Head of caudate nucleus (tissue), 42 donors: ENCODE measurements around the gene GPRC5D.

Experiments used
- DNase-seq, 42 donors: peaks; one replicate each; pipeline versions ENCODE4 v3.0.0 to v3.0.0-alpha.2; 2020 to 2021; ENCODE audit warnings: mixed read lengths in 7 of 42
- intact Hi-C: fragments of 100-400 bp; cut with DNase I; formaldehyde crosslinking; loops from one replicate; pipeline ENCODE4 v1.15.0; 2022

GPRC5D gene

DNA sequence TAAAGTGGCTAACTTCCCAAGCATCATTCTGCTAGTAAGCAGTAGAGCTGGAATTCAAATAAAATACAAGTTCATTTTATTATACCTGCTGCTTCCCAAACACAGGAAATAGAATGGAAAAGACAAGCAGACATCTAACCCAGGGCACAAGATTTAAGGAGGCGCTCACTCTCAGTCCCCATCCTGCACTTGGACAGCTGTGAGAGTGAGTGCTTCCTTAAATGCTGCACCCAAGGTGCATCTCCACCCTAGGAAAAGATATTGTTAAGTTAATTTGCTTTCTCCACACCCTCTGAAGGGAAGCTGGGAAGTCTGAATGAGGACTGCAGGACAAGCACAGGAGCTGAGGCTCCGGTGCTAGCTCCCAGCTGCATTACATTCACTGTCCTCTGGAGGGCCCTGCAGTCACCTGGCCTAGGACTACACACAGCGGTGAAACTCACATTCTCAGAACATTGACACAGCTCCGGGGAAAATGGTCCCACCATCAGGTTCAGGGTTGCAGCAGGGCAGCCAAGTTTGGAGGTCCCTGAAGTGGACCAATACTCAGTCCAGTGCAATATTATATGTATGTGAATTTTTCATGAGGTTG lies 33.9 kb upstream of the GPRC5D start:
- DNase-seq: peak in 6 of 42 donors; percentile 17 to 60 (median 18)
- intact Hi-C loops: loop anchor here (10.0 kb wide), 1 partner anchor 171 kb away; the partner anchor contains the start of gene DDX47

DNA sequence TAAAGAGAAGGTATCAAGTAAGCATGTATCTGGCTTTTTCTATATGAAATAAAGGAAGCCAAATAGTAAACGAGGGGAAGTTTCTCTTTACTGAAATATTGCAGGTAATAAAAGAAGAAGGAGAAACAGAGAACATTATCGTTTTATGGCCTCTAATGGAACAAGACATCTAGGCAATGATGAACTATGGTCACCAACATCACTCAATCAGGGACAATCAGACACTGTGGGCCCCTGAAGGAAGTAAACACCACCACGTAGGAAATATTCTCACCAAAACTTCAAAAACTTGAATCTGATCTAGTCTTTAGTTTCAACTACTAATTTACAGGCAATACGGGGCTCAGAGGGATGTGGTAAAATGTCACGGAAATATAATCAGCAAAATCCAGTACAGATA lies 32.2 kb upstream of the GPRC5D start:
- intact Hi-C loops: loop anchor here (10.0 kb wide), 1 partner anchor 169 kb away; the partner anchor contains the start of gene DDX47
- no peak for DNase-seq

DNA sequence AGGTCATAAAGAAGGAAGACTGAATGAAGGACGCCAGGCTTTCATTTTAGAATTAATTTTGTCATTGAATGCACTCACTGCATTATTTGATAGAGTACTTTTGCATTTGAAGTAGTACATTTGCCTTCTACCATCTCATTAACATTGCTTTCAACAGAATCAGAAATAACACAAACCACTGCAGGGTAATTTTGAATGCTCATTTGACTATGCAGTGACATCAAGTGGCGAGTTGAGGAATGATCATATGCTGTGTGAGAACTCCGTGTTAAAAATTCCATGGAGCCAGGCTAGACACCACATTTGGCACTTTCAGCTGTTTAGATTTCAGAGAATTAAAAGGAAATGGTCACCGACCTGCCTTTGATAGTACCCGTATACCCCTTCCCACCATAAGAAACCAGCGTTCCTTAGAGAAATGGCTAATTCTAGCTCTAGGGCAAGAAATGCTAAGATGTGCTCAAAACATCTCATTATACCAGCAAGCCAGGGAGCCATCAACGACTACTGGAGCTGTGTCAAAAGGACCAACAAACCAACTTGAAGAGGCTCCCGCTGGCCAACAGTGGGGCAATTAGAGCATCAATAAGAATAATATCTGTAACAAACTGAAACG lies 31.6 kb upstream of the GPRC5D start:
- intact Hi-C loops: loop anchor here (10.0 kb wide), 1 partner anchor 169 kb away; the partner anchor contains the start of gene DDX47
- peak in 27 of 42 donors; percentile 27 to 84 (median 64) for DNase-seq

DNA sequence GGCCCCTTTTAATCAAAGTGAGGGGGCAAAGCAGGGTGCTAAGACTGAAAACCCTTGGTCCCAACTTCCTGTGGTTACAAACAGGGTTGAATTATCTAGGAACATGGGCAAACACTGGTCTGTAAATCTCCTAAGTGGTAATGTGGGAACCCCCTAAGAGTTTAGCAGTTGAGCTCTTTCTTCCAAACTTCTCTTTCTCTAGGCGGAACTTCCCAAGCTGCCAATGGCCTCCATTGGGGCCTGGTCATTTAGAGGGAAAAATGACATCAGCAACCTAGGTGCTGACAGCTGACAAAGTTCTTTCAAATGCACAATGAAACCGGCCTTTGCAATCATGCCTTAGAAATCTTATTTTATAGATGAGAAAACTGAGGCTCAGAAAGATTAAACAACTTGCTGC lies 30.4 kb upstream of the GPRC5D start:
- intact Hi-C loops: loop anchor here (10.0 kb wide), 1 partner anchor 168 kb away; the partner anchor contains the start of gene DDX47
- DNase-seq: no peak

DNA sequence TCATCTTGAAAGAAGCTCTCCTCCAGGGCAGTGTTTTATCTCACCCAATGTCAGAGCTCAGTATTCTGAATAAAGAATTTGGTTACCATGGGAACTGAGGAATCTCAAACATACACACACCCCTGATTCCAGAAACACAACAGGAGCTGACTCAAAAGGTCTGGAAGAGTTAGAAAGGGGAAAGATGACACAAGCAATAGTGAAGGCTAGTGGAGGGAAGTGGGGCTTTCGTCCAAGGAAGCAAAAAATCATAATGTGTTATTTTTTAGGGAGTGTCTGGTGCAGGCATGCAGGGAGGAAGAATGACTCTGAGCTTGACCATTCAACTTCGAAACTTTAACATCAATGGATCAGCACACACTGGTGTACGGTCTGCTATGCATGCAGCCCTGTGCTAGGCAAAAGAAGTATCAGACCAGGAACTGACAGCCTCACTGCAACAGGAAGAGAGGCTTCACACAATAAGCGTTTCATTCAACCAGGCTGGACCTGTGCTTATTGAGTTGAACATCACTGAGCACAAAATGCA lies 27.8 kb upstream of the GPRC5D start:
- intact Hi-C loops: loop anchor here (10.0 kb wide), 1 partner anchor 165 kb away; the partner anchor contains the start of gene DDX47

DNA sequence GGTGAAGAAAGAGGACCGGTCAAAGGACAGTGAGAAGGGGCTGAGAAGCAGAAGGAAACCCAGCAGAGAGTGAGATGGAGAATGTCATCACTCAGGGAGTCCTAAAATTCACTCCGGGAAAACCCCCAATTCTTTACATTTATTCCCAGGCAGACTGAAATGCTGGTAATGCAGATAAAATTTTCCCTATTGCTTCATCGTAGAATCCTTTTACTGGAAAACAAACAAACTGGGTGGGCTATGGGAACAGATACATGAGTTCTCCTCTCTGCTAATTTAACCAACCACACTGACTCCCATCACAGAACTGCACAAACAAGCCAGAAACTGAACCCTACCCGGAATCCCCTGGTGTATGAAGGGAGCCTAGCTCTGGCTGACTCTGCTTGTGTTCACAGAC lies 27.2 kb upstream of the GPRC5D start:
- intact Hi-C loops: no loop called here
- DNase-seq: no peak

More for the DNA sequence above, 27.8 kb upstream of the GPRC5D start:
- peak in 8 of 42 donors; percentile 15 to 53 (median 30) for DNase-seq

DNA sequence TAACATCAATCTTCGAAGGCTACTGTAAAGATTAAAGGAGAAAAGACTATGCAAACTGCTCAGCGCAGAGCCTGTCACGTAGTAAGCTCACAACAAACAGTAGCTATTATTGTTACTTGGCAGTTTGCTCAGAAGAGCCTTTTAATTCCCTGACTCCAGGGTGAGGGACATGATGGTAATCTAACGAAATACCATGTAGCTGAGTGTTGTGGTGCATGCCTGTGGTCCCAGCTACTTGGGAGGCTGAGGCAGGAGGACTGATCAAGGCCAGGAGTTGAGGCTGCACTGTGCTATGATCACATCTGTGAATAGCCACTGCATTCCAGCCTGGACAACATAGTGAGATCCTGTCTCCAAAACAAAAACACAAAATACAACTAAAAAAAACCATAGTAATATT lies 25.3 kb upstream of the GPRC5D start:
- intact Hi-C loops: no loop called here
- DNase-seq: no peak

DNA sequence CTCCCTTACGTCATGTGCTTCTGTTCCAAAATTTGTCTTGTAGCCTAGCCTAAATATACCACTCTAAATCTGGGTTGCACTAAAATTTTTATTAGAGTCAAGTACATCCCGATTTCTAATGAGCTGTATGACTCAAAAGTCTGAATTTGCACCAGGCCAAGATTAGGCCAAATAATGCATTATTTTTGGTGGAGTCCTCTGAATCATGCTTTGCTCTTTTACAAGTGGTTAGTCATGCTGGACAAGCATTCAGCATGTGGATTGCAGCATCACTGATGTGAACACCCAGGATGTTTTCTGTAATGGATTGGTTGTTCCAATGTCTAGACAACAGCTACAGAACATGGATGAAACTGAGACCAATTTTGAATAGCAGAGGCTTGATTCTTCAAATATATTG lies 24.4 kb upstream of the GPRC5D start:
- intact Hi-C loops: no loop called here

DNA sequence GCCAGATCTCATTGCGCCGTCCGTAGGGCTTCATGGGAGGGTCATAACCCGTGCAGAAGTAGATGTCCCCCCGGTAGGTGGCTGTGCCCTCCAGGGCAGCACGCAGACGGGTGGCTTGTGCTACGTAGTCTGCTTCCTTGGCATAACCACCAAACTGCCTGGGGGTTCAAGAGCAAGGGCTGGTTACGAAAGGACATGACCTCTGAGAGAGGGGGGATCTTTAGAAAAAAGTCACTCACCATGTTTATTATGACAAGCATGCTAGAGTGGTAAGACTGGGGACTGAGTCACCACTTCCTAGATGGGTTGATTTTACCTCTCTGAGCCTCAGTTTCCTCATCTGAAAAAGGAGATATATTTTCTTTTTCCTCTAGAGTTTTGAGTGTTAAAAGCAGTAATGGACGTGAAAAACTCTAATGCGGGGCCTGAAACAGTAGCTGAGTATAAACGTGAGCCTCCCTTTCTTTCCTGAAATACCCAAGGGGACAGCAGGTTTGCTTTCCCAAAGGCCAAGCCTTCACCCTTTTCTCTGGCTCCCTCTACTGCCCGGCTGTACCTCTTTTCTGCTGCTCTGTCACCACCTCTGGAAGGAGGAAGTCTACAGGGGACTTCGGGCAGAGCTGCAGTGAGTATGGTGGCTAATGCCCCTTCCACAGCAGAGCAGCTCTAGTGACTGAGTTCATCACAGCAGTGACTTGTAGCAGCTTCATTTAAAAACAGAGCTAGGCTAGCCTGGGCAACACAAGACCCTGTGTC lies 23.5 kb upstream of the GPRC5D start:
- intact Hi-C loops: loop anchor here (2.0 kb wide), 1 partner anchor 59 kb away; no protein-coding TSS in a partner anchor
- DNase-seq: peak in 41 of 42 donors; percentile 34 to 88 (median 68)

More for the DNA sequence above, 24.4 kb upstream of the GPRC5D start:
- peak in 7 of 42 donors; percentile 7 to 70 (median 33) for DNase-seq

DNA sequence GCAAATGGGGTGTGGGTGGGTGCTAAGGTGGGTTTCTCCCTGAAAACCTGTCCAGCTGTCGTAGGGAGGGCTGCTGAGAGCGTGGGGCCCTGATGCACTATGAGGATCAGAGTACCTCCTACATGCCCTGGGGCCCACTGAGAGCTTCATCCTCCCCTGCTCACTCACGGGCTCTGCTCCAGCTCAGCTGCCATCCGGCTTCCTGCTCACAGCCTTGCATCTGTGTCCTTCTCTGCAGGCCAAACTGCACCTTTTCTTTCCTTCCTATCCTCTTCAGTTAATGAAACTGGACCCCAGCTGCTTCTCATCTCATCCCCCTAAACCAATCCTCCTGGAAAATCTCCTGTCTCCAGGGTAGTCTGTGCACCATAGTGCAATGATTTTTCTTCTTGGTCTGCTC lies 22.2 kb upstream of the GPRC5D start:
- intact Hi-C loops: loop anchor here (2.0 kb wide), 1 partner anchor 57 kb away; no protein-coding TSS in a partner anchor

DNA sequence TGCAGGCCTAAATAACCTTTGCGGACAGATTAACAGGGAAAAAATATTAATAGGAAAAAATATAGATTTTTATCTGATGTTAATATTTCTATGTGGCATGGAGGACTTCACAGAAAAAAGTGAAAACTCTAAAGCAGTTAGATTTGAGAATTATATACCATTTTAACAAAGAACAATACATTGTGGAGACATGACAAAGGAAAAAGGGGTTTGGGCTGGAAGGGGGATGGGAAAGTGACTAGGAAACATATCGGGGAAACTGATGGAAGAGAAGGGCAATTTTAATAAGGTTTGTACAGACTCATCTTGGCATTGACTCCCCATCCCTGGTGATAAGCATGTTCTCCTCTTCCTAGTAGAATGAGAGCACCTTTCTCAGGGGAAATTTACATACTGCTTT lies 21.0 kb upstream of the GPRC5D start:
- intact Hi-C loops: no loop called here

More for the DNA sequence above, 22.2 kb upstream of the GPRC5D start:
- peak in 4 of 42 donors; percentile 14 to 32 (median 26) for DNase-seq

DNA sequence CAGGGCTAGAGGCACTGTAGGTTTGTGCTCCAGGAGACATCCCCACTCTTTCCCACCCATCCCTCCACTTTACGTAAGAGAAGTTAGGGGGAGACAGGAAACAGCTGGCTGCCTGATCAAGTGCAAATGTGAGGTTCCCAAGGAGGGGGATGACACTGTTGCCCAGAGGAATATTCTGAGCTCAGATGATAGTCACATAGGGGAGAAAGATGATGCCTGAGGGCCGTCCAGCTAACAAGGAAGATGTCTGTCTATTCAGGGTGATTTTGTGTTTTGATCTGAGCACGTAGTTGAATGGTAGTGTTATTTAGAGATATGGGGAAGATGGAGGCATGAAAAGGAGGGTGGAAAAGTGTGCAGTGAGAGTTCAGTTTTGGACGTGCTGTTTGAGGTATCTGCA lies 13.9 kb upstream of the GPRC5D start:
- DNase-seq: peak in 1 of 42 donors; percentile 21
- intact Hi-C loops: no loop called here

More for the DNA sequence above, 21.0 kb upstream of the GPRC5D start:
- no peak for DNase-seq

DNA sequence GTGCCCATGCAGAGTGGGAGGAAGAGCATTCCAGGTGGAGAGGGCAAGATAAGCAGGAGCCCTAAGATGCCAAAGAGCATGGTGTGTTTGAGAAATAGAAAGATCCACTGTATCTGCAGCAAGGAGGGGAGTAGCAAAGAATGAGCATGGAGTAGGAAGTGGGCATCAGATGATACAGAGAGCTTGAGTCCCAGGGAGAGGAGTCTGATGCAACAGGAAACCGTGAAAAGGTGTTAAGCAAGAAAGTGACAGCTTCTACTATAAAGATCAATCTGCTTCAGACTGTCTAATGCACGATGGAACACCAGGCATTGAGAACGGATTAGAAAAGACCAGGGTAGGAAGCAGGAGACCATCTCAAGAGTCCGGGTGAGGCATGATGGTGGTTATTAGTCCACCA lies 12.3 kb upstream of the GPRC5D start:
- no peak for DNase-seq
- intact Hi-C loops: no loop called here

DNA sequence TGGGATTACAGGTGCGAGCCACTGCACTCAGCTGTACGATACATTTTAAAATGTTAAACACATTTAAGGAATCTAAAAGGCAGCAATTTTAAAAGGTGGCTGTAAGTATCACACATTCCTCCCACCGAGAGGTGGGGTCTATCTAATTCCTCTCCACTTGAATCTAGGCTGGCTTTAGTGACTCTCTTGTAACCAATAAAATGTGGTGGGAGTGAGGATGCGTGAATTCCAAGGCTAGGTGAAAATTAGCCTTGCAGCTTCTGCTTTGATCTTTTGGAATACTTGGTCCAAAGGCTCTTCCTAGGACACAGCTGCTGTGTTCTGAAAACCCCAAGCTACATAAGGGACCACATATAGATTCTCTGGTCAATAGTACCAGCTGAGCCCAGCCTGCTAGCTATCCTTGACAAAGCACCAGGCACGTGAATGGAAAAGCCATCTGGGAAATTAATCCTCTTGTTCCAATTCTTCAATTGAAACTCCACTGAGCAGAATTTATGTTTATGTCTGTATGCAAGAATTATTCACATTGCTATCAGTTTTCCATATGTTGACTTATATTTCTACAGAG lies 8.8 kb upstream of the GPRC5D start:
- intact Hi-C loops: no loop called here
- no peak for DNase-seq

DNA sequence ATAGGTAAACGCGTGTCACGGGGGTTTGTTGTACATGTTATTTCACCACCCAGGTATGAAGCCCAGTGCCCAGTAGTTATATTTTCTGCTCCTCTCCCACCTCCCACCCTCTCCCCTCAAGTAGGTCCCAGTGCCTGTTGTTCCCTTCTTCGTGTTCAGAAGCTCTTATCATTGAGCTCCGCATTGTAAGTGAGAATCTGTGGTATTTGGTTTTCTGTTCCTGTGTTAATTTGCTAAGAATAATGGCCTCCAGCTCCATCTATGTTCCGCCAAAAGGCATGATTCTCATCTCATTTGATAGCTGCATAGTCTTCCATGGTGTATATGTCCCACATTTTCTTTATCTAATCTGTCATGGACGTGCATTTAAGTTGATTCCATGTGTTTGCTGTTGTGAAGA lies 6.9 kb upstream of the GPRC5D start:
- no peak for DNase-seq
- intact Hi-C loops: no loop called here

DNA sequence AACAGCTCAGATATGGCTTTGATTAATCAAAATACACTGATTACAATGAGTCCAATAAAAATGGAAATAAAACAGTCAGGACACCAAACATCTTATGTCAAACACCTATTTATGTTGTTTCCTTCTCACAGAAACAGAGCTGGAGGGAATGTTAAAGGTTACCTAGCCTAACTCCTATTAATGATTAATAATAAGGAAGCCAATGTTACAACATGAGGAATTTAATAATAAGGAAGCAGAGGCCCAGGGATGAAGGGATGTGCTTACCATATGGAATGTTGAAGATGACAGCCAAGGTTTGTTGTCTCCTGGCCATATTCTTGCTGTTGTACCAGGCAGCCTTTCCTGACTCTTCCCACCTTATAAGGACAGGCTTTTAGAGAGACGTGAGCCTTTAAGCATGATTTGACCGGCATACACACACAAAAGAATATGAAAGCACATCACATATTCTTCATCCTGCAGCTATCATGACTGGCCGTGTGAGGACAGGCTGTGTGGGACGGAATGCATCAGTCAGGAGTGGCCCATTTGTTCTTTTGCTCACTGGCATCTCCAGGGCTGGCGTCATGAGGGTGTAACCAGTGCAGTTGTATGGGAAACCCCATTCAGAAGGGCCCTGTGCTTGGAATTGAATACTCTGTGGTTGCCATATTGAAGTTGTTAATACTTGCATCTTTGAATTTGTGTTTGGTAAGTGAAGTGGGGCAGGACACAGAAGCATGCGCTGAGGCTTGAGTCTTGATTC lies 3.1 kb upstream of the GPRC5D start:
- no peak for DNase-seq
- intact Hi-C loops: no loop called here

DNA sequence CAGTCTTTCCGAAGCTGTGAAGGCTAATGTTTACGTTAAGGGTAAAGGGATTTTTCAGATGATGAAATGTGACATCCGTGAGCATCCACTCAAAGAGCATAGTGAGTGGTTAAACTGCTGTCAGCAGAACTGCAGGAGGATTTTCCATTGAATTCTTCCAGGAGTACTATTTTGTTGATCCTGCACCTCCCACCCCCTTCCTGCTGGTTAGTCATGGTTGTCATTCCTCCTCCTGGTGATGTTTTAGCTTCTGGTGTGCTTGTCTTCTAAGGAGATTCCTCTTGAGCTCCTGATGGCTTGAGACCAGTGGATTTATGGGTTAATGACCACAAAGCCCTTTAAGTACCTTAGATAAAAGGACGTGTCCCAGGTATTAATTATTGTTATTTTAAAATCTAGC lies 2.4 kb upstream of the GPRC5D start:
- DNase-seq: no peak
- intact Hi-C loops: no loop called here

DNA sequence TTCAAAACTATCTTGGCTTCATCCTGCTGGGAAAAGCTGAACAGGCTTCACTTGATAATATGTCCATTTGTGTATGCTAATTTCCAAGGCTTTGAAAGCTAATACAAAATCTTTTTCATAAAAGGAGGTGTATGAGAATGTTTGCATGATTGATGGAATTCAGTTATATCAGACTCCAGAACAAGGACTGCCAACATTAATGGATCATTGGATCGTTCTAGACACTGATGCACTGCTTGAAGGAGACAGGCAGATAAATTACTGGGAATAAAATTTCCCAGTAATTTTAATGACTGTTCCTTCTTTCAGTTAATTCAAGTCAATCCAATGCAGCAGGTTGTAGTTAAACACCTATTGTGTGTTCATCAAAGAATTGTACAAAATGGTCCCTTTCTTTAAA lies 466 bp downstream of the GPRC5D start:
- intact Hi-C loops: no loop called here
- no peak for DNase-seq
